Stimulated activated CD4-positive, alpha-beta T cell treated with anti-CD3 and anti-CD28 coated beads, Interleukin-15, amount 100 ng/mL, for 48 hours (primary cell): ENCODE results near the gene SNX12.
"Not testable (repeated sequence)": the region's sequence is repeated elsewhere in the genome, so short reads cannot be mapped to it uniquely, and the experiment has no call there.

Source experiments
- DNase-seq, 2 donors: peaks; one replicate each; pipeline ENCODE4 v3.0.0-alpha.2; 2020; ENCODE audit warnings: low read depth in 2 of 2

The SNX12 gene

GRCh38 chrX:71091263-71091662, 23.1 kb upstream of the SNX12 start:
- no peak for DNase-seq

- DNase-seq: no peak
These were observed 17.8 kb upstream of the SNX12 start for GRCh38 chrX:71085900-71086299.

GRCh38 chrX:71082822-71083221, 14.7 kb upstream of the SNX12 start:
- DNase-seq: no peak

GRCh38 chrX:71082124-71082647, 14.1 kb upstream of the SNX12 start:
- DNase-seq: no peak

- no peak for DNase-seq
These were observed 13.4 kb upstream of the SNX12 start for GRCh38 chrX:71081330-71082123.

- no peak for DNase-seq
These were observed 2.4 kb upstream of the SNX12 start for GRCh38 chrX:71070531-71070930.

GRCh38 chrX:71067712-71068043, 456 bp downstream of the SNX12 start:
- DNase-seq: no peak

GRCh38 chrX:71067089-71067488, 1.0 kb downstream of the SNX12 start:
- DNase-seq: no peak

- no peak for DNase-seq
These were observed 8.0 kb downstream of the SNX12 start for GRCh38 chrX:71060127-71060526.

- DNase-seq: no peak
These were observed 10.1 kb downstream of the SNX12 start for GRCh38 chrX:71057848-71058530.

GRCh38 chrX:71056867-71057266, 11.3 kb downstream of the SNX12 start:
- DNase-seq: no peak

GRCh38 chrX:71053217-71053621, 14.9 kb downstream of the SNX12 start:
- DNase-seq: no peak

- DNase-seq: no peak
These were observed 15.4 kb downstream of the SNX12 start for GRCh38 chrX:71052721-71053120.

- DNase-seq: not testable (repeated sequence)
These were observed 20.2 kb downstream of the SNX12 start for GRCh38 chrX:71047891-71048290.

GRCh38 chrX:71017396-71017939, 50.7 kb downstream of the SNX12 start:
- DNase-seq: no peak
